ENCODE results near the gene TBC1D22A.

Gene TBC1D22A

DNA sequence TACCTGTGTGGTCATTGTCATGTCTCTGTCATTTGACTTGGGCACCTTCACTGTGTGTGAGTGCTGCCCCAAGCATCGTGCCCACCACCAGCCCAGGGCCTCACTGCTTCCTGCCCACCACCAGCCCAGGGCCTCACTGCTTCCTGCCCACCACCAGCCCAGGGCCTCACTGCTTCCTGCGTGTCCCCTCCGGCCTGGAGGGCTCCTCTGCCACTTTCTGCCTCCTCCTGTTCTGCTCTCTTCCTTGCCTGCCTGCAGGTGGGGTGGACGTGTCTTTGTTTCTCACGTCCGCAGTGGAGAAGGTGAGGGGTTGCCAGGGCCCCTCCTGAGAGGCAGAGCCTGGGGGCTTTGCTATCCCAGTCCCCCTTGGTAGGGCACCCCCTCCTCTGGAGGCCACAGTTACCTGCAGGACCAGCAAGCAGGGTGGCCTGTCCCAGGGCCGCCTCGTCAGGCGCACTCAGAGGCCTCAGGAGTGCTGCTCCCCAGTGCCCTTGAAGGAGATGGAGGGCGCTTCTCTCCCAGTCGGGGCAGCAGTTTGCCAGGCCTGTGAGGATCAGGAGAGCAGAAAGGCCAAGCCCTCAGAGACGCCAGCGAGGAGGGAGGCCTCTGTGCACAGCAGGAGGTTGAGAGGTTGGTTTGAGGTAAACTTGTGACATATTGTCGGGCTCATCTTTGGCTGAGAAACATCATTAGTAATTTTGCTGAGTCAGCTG lies 290.7 kb downstream of the TBC1D22A start:
- no peak for DNase-seq

DNA sequence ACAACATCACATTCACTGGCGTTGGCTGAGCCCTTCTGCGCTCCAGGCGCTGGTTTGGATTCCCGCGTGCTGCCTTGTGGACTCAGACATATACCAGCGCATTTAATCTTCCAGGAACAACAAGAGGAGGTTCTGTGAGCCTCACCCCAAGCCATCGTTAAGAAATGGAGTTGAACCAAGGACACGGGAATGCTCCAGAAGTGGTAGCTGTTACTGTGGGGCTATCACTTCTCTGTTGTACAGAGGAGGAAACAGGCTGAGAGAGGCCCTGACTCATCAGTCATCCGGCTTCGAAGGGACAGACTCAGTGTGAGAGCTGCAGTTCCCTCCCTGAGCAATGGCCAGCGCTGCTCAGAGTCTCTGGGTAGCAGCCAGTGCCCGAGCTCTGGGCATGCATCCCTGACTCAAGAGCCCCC lies 291.3 kb downstream of the TBC1D22A start:
- DNase-seq, result no peak

DNA sequence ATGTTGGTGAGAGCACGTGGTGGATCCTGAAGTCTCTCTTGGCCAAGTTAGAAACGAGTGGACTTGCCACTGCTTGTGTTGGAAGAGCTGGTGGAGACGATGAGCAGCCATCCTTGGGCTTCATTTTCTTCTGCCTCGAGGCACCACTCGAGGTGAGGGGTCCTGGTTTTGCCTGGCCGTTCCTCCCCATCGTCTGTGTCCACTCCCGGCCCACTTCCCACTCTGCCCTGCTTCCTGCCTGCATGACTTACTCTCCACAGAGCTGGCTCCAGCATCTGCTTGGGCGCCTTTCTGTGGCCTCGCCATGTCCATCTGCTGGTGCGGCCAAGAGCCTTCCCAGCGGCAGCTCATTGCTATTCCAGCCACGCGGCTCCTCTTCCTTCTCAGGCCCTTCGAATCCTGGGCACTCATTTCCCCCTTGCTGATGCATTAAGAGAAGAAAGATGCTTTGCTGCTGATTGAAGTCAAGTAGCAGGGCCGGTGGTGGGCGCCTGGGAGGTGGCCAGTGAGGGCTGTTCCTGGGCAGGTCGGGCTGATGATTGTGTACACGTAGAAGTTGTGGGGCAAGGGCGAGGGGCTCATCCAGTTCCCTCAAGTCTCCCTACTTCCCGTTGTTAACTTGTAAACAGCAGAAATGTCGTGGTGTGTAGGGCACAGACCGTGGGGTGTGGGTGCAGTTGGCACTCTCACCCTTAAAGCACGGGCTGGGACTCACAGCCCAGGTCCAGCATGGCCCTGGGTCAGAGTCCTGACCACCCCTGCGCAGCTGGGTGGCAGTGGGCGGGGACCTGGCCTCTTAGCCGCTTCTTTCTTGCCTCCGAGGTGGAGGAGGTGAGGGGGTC lies 292.0 kb downstream of the TBC1D22A start:
- no peak for DNase-seq

DNA sequence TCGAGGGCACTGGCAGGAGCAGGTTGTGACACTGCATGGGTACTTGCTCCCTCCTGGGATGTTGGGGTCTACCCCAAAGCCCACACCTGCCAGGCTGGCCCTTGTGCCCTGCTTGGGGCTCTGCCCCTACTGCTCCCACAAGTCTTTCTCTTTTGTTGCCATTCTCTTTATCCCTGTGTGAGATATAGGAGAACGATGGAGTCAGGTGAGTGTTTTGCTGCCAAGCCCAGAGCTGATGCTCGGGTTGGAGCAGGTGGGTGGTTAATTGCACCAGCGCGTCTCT lies 292.6 kb downstream of the TBC1D22A start:
- no peak for DNase-seq

DNA sequence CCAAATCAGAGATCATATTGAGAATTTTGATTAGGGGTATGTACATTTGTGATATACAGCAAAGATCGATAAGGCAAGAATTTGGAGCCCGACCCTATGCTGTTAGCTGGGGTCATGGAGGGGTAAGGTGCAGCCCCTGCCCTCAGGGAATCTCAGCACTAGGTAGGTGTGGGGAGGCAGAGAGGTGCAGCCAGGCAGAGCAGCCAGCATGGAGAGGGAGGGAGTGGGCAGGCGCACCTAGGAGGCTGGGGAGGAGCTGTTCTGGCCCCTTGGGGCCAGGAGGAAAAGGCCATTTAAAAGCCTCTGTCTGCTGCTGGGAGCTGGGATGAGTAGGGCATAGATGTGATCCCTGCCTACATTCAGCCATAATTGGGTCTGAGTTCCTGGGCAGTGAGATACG lies 293.0 kb downstream of the TBC1D22A start:
- DNase-seq, result no peak

DNA sequence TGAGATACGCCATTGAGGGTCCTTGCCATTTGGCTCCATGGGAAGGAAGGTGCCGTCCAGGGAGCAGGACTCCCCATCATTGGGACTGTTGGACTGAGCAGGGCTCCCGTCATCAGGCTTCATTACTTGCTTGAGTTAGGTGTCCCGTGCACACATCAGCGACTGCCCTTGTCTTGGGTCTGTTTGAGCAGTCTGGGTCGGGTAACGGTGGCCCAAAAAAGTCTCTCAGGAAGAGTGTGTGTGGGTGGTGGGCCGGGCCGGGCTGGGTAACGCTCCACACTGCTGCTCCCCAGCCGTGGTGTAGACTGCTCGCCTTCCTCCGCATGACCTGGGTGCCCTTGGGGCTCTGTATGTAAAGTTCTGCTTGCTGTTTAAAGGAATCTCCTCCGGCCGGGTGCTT lies 293.5 kb downstream of the TBC1D22A start:
- DNase-seq, result no peak

DNA sequence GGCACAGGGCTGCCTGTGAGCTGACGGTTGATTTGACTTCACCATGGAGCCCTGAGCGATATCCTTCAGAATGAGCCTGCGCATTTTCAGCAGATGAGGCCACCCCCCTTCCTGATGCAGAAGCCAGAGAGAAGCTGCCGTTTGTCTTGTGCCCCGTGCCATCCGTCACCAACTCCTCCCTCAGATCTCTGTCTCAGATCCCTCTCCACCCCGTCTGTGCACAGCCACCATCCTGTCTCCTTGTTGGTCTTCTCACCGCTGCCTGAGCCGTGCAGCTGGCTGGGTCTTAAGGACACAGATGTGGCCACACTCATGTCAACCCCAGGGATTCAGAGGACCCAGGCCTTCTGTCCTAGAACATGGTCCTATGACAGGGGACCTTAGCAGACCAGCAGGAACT lies 293.9 kb downstream of the TBC1D22A start:
- no peak for DNase-seq

DNA sequence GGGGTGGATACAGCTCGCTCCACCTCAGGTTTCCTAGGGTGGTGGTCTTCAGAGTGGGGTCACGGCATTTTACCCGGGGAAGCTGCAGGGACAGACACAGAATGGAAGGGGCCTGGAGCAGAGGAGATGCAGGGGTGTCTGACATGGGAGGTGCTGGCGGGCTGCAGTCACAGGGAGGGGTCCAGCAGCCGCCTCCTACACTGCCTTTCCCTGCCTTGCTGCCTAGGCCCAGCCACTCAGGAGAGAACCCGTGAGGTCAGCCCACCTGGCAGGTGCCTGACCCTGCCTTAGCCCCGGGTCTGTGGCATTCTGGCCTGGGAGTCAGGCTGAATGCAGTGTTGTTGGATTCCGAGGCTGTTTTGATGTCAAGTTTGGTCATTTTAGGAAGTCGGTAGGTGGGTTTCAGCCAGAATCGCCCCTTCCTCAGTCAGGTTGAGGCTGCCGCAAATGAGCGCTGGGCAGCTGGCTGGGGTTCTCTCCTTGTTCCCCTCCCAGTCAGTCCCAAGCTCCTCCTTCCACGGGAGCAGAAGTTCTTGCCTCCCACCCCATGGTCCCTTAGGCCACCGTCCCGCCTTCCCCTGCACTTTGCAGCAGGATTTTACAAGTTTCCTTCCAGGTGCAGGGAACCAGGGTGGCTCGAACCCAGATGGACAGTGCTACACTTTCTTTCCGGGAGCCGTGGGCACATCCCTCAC lies 294.5 kb downstream of the TBC1D22A start:
- no peak for DNase-seq

DNA sequence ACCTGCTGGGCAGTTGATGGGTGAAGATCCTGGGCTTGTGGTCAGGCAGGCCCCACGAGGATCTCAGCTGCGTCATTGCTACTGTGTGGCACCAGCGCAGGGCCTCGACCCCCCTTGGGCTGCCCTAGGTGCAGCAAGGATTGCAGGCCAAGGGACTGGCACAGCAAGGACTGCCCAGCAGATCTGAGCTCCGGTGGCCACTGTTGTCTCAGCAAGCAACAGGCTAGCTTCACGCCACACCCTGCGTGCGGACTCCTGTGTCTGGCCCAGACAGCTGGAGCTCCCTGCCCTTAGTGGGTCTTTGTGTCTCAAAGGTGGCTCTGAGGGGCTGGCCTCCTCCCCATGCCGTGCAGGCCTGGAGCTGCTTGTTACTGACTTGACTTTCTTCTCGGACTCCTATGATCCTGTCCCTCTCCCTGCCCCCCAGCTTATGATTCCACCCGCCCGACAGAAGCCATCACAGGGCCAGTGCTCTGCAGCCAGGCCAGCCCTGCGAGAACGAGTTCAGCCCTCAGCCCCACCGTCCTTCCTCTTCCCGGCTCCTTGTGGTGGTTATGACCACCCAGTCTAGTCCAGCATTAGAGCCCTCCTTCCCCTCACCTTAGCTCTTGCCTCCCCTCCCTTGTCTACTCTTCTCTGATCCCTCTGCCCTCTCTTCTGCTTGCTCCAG lies 295.6 kb downstream of the TBC1D22A start:
- no peak for DNase-seq

DNA sequence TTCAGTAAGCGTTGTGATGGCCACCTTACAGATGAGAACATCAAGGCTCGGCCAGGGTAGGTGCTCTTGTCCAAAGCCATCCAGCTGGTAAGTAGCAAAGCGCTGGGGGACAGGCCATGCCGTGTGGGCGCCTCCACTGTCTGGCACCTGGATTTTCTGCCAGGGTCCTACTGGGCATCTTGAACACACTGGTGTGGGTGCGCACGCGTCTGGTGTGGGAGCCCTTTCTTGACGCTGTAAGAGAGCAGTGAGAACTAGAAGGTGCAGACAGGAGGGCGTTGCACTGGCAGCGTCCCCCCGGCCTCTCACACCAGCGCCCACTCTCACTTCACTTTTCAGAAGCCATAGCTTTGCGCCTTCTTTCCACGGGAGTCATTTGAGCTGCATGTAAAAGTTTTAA lies 296.6 kb downstream of the TBC1D22A start:
- no peak for DNase-seq

DNA sequence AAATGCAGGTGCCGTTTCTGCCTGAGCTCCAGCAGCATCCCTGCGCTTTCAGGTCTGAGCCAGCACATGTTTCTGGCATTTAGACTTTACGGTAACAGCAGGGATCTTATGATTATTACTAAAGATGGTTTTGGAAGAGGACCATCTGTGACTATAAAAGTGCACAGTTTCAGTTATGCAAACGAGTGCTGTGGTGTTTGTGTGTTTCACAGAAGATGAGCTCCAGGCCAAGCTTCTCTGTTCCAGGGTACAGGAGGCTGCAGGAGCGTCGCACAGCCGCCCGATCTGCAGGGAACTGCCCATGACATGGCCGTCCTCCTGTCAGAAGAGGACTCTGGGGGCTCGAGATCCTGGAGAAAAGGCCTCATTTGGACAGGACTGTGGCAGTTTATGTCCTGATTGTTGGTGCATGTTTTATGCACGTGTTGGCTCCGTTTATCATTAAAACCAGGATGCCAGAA lies 297.3 kb downstream of the TBC1D22A start:
- DNase-seq, result no peak

DNA sequence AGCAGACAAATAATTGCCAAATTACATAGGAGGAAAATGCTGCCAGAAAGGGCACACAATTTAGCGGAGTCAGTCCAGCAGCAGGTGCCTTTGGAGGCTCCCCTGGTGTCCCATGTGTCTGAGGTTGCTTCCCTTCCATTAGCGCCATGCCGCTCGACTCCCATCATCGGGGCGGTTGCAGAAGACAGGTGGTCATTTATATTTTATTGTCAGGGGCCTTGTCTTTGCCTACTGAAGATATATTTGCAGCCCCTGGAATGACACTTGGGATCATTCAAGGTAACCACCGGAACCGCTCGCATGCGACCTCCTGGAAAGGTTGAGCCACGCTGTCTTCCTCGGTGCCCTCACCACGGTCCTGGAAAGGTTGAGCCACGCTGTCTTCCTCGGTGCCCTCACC lies 298.3 kb downstream of the TBC1D22A start:
- no peak for DNase-seq

DNA sequence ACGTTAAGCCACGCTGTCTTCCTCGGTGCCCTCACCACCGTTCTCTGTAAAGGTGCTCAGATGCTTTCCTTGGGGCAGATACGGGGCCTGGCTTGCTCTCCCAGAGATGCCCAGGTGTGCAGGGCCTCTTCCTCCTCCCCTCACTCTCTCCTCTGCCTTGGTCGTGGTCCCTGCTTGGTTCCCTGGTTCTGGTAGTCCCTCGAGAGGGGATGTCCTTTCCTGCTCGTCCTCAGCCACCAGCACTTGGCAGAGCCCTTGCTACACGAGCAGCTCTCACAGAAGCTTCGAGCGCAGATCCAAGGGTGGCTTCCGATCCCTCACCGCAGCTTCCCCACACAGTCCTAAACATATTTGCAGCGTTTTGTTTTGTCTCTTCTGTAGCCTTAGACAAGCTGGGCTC lies 298.8 kb downstream of the TBC1D22A start:
- DNase-seq, result no peak

DNA sequence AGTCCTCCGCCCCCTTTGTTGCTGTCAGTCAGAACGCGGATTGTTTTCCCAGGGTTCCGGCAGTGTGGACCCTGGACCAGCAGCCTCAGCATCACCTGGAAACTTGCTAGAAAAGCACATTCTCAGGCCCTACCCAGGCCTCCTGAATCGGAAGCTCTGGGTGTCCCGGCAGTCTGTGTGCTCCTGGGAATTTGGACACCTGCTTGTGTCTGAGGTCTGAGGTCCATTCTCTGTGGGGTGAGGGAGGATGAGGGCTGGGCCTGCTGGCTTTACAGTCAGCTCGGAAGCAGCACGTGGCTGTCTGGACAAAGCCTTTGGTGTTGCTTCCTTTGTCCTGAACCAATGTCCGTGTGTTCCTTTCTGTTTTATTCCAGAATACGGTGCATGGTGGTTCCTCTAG lies 299.7 kb downstream of the TBC1D22A start:
- DNase-seq, result no peak

DNA sequence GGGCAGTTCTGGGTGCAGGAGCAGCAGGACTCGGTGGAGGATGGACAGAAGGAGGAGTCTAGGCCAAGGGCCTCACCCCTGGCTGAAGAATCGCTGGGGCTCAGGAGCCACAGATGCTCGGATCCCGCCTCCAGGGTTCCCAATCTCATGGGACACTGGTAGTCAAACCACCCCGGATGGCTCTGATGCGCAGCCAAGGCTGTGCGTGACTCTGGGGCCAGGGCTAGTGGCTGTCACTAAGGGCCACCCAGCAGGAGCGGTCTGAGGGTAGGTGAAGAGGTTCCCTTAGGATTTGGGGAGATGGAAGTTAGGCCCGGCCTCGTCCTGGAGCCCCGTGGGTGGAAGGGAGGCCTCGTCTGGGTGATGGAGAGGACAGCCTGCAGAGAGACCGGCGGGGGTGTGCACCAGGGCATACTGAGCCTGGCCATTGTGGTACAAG lies 300.6 kb downstream of the TBC1D22A start:
- no peak for DNase-seq

DNA sequence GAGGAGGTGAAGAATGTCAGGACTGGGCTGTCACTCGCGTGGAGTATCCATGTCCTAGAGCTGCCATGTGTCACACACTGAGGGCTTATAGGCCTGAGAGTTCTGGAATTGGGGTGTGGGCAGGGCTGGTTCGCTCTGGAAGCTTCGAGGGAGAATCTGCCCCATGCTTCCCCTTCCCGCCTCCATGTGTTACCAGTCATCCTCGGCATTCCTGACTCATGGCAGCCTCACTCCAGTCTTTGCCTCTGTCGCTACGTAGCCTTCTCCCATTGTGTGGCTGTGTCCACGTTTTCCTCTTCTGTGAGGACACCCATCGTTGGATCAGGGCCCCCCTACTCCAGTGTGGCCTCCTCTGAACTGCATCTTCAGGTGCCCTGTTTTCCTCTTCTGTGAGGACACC lies 301.2 kb downstream of the TBC1D22A start:
- DNase-seq, result no peak

DNA sequence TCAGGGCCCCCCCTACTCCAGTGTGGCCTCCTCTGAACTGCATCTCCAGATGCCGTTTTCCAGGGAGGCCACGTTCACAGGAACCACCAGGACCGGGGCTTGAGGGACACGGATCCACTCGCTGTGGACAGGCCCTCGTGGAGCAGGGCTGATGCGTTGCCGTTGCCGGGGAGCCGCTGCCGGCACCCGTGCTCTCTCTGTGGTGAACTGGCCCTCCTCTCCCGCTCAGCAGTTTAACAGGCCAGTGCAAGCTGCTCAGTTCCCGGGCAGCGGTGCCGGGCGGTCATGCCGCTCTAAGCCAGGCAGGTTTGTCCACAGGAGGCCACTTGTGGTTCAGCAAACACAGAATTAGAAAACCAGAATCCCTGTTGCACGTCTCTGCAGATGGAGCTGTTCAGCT lies 301.6 kb downstream of the TBC1D22A start:
- no peak for DNase-seq

DNA sequence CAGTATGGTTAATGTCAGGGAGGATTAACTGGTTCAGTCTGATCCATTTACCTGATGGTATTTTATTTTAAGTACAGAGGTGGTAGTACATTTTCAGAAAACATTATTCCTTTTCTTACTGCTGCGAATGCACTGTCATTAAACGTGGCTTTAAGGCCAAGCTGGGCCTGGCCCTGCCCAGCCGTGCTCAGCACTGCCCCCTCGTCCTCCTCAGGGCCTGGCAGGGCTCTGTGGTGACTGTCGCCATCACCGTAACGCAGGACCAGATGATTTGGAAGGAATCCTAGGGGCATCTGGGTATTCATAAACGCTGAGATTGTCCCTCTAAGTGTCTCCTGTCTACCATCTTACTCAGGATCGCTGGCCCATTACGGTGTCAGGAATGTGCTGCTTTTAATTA lies 302.0 kb downstream of the TBC1D22A start:
- no peak for DNase-seq

DNA sequence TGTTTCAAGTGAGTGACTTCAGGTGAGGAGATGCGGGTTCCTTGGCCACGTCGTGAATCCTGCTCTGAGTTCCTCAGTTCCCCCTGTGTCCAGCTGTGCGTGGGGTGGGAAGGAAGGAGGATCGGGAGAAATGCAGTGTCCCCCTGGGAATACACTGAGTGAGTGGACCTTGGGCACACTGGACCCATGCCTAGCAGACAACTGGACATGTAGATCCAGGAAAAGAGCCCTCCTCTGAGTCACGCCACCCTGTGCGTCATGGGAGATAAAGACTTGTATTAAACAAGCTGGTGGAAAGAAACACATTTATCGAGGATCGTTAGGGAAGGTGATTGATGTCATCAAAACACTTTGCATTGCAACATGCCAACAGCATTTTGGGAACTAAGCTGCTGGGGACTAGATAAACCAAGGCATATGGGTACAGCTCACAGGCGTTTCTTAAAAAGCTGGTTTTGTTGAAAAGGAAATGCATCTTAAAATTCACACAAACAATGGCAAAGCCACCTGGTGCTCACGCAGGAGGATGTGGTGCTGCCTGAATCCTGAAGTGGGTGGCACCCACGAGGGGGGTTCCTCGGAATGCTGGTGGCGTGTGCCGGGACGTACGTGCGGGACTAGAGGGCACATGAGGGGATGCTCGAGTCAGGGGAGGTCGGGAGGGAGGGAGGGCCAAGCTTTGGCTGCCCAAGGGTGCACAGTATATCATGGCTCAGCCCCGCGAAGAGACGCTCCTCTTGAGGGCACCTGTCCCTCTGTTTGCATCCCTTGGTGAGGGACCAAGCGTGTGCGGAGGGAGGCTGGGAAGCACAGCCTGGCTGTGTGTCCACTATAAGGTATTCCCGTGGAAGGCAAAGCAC lies 303.5 kb downstream of the TBC1D22A start:
- no peak for DNase-seq

DNA sequence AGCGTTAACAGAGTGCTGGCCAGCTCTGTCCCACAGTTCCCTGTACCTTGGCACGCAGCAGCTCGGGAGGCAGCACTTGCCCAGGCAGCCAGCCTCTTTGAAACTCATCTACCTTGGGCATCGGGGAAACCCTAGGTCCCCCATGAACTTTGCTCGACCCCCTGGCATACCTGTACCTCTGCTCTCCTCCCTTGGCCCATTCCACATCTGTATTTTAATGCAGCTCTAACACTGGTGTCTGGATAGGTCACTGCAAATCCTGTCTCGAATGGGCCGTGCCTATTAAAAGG lies 304.1 kb downstream of the TBC1D22A start:
- no peak for DNase-seq

DNA sequence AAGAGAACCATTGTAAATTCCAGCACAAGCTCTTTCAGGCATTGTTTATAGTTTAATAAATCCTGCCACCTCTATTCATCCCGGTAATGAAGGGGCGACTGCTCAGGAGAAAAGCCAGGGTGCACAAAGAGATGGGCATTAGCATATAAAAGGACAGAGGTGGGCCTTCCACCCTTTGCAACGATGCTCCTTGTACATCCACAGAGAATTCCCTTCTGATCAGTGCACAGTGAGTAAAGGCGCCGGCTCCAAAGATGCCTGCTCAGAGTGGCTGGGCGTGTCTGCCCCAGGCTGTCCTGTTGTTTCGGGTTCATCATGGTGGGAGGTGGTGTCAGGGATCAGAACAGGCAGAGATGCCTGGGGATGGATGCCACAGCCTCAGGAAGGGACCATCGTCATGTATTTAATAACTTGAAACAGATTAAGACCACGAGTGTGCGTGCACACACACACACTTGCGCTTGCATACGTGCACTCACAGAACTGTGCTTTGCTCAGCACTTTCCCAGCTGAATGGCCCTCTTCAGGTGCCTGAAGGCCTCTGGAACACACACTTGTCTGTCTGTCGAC lies 305.0 kb downstream of the TBC1D22A start:
- DNase-seq, result no peak

DNA sequence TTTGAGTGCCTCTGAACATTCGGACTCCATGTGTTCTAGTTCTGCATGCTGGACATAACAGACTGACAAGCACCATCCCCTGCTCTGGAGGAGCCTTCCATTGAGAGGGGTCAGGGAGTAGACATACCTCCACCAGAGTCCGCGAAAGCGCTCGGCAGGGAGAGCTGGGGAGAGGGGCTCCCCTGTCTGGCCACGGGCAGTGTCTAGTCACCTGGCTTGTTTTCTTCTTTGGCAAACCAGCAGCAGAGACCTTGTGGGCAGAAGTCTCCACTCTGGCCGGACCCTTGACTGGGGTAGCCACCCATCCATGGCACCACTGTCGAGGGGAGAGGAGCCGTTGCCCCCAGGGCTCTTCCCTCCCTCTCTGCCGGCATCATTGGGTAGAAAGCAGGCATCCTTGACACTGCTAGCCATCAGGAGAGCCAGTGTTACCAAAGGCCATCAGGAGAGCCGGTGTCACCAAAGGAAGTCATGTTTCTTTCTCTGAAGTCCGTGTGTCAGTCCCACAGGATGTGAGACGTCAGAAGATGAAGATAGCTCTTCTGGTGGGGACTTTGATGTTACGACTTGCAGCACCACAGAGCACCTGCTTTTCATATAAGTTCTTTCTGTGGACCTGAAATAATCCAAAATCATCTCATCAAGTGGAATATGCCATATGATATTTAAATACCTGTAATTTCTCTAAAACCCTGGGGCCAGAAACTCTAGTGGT lies 305.6 kb downstream of the TBC1D22A start:
- DNase-seq, result no peak

Measured in NK-92 treated with Interleukin-12 subunit alpha and Interleukin-12 subunit beta, amount 100 ng/mL, for 24 hours (cell line).